Sigmoid colon (tissue), 7 donors: ENCODE measurements around the gene NUP160. TPM values are rescaled to one million over a fixed set of nuclear protein-coding genes. Genes with fewer than 3 reads are reported as not detected.
"Not testable (repeated sequence)": the region's sequence is repeated elsewhere in the genome, so short reads cannot be mapped to it uniquely, and the experiment has no call there.

Experiments used
- DNase-seq: peaks from one replicate; pipeline ENCODE4 v3.0.0-alpha.2; 2019
- H3K27ac ChIP-seq, 4 donors: fragments of 200-600 bp; sonication (generic); one replicate each; pipeline ENCODE4 v1.5.1; 2016 to 2019; ENCODE audit warnings: mild to moderate bottlenecking in 1 of 4
- H3K27me3 ChIP-seq, 3 donors: fragments of 200-600 bp; sonication (generic); one replicate each; pipeline ENCODE4 v1.5.1; 2019; ENCODE audit warnings: mild to moderate bottlenecking in 1 of 3
- H3K36me3 ChIP-seq, 4 donors: fragments of 200-600 bp; sonication (generic); one replicate each; pipeline ENCODE4 v1.5.1; 2016 to 2019
- H3K4me1 ChIP-seq, 4 donors: fragments of 200-600 bp; sonication (generic); one replicate each; pipeline ENCODE4 v1.5.1; 2017 to 2019
- H3K4me3 ChIP-seq, 4 donors: fragments of 200-600 bp; sonication (generic); one replicate each; pipeline ENCODE4 v1.5.1; 2017 to 2019; ENCODE audit warnings: mild to moderate bottlenecking in 2 of 4, moderate library complexity in 1 of 4
- H3K9me3 ChIP-seq, 4 donors: fragments of 200-600 bp in 3 of 4; sonication (generic) in 3 of 4; one replicate each; pipeline versions ENCODE4 v1.5.1 to v1.6.1; 2013 to 2019
- CTCF ChIP-seq, 4 experiments: fragments of 450-650 bp in 3 of 4; fragments of 200-600 bp in 1 of 4; IDR thresholded peaks; one replicate each; pipeline ENCODE4 v1.5.1; 2016 to 2019; ENCODE audit warnings: antibody characterized with exemption in 4 of 4, mild to moderate bottlenecking in 3 of 4, moderate library complexity in 2 of 4
- EP300 ChIP-seq, 4 donors: sonication (generic); formaldehyde crosslinking; IDR thresholded peaks; one replicate each; pipeline ENCODE4 v1.6.1; 2017; ENCODE audit warnings: antibody characterized with exemption in 4 of 4
- POLR2A ChIP-seq, 2 donors: fragments of 450-650 bp; IDR thresholded peaks; one replicate each; pipeline ENCODE4 v1.6.1; 2016; ENCODE audit warnings: antibody characterized with exemption in 2 of 2, mild to moderate bottlenecking in 2 of 2, moderate library complexity in 2 of 2
- POLR2AphosphoS5 ChIP-seq, 4 donors: sonication (generic); formaldehyde crosslinking; IDR thresholded peaks; one replicate each; pipeline ENCODE4 v1.6.1; 2017; ENCODE audit warnings: antibody characterized with exemption in 4 of 4
- WGBS, 2 donors: extraction: QIAGEN DNeasy Blood & Tissue Kit; methylation state at CpG; one replicate each; pipeline ENCODE4 v1.1.7; 2013; 5-methylcytosine and 5-hydroxymethylcytosine counted together
- intact Hi-C: fragments of 100-400 bp; cut with DNase I; formaldehyde crosslinking; loops from one replicate; pipeline ENCODE4 v1.15.1; 2023
- polyA plus RNA-seq, 3 donors: library from polyadenylated mRNA; stranded (reverse); fragments of 200-250 nt; gene quantifications; one replicate each; pipeline ENCODE4 v1.2.3, GENCODE V29; 2013
- total RNA-seq, 4 donors: library from RNA; depleted of rRNA; stranded (reverse); fragments of >200 nt; gene quantifications; one replicate each; pipeline ENCODE4 v1.1.0, GENCODE V29; 2016
- donor health status: healthy with polysubstance abuse.
- donor health status: Bipolar disorder and iron deficiency.
- donor health status: healthy.

NUP160 gene
- total and polyA plus RNA-seq, 7 donors, result 4.6 to 23.2 (median 16.3) TPM

- no peaks in the 10 kb centered on the region for H3K9me3 ChIP-seq
- H3K27ac ChIP-seq, result peak overlapping the region; percentile 98 to 100 (median 99)
- TF ChIP-seq POLR2A (IDR thresholded peaks at IDR 0.05) (no peak), POLR2AphosphoS5 (IDR thresholded peaks at IDR 0.05) (no peak), EP300 (IDR thresholded peaks at IDR 0.05) (no peak), CTCF (IDR thresholded peaks at IDR 0.05) (no peak)
- WGBS, 2 donors, result 67 to 75% methylated on average over 2 of the region's 2 CpGs
- H3K27me3 ChIP-seq, result no peaks in the 10 kb centered on the region
- H3K4me3 ChIP-seq, result peak overlapping the region in 1 of 4 donors; percentile 88
- DNase-seq, result no peak
- intact Hi-C loops, result loop anchor here (5.0 kb wide), 1 partner anchor 358 kb away; the partner anchor contains the start of gene SLC39A13
- H3K4me1 ChIP-seq, result peaks cover 0 to 33% (median 27%) of the 10 kb centered on the region in 4 donors
- H3K36me3 ChIP-seq, result peaks cover 3 to 50% (median 33%) of the 10 kb centered on the region in 4 donors
These were observed 83.1 kb downstream of the NUP160 start for GRCh38 chr11:47765086-47765485.

- H3K9me3 ChIP-seq, H3K4me3 ChIP-seq, intact Hi-C loops, H3K27ac ChIP-seq, DNase-seq, H3K27me3 ChIP-seq, H3K4me1 ChIP-seq: not testable (repeated sequence)
- 88 to 92% methylated on average over 11 of the region's 11 CpGs for WGBS, 2 donors
- peaks cover 15 to 85% (median 58%) of the 10 kb centered on the region in 4 donors for H3K36me3 ChIP-seq
These were observed 88.9 kb downstream of the NUP160 start for GRCh38 chr11:47759291-47759690.

GRCh38 chr11:47756208-47756607 lies 91.9 kb downstream of the NUP160 start:
- DNase-seq, result no peak
- no peak overlapping the region for H3K27ac ChIP-seq
- no peaks in the 10 kb centered on the region for H3K27me3 ChIP-seq
- peaks cover 43 to 86% (median 65%) of the 10 kb centered on the region in 4 donors for H3K36me3 ChIP-seq
- TF ChIP-seq EP300 (IDR thresholded peaks at IDR 0.05), result no peak
- no peak for TF ChIP-seq CTCF (IDR thresholded peaks at IDR 0.05)
- no peak for TF ChIP-seq POLR2A (IDR thresholded peaks at IDR 0.05)
- no peak for TF ChIP-seq POLR2AphosphoS5 (IDR thresholded peaks at IDR 0.05)
- H3K4me1 ChIP-seq, result no peaks in the 10 kb centered on the region
- 88 to 97% methylated on average over 4 of the region's 4 CpGs for WGBS, 2 donors
- intact Hi-C loops, result no loop called here
- no peaks in the 10 kb centered on the region for H3K9me3 ChIP-seq
- H3K4me3 ChIP-seq, result no peak overlapping the region

- H3K9me3 ChIP-seq, result no peaks in the 10 kb centered on the region
- intact Hi-C loops, result no loop called here
- no peak overlapping the region for H3K4me3 ChIP-seq
- WGBS, 2 donors, result 88 to 90% methylated on average over 5 of the region's 5 CpGs
- no peaks in the 10 kb centered on the region for H3K4me1 ChIP-seq
- no peaks in the 10 kb centered on the region for H3K27me3 ChIP-seq
- H3K36me3 ChIP-seq, result peaks cover 67 to 91% (median 80%) of the 10 kb centered on the region in 4 donors
- TF ChIP-seq POLR2A (IDR thresholded peaks at IDR 0.05) (no peak), POLR2AphosphoS5 (IDR thresholded peaks at IDR 0.05) (no peak)
- H3K27ac ChIP-seq, result no peak overlapping the region
- no peak for DNase-seq
These were observed 97.4 kb downstream of the NUP160 start for GRCh38 chr11:47750725-47751124.

GRCh38 chr11:47742494-47742893 lies 105.7 kb downstream of the NUP160 start:
- H3K27ac ChIP-seq, H3K9me3 ChIP-seq, H3K27me3 ChIP-seq, DNase-seq, intact Hi-C loops, H3K4me1 ChIP-seq, H3K4me3 ChIP-seq: not testable (repeated sequence)
- 95 to 97% methylated on average over 7 of the region's 7 CpGs for WGBS, 2 donors
- H3K36me3 ChIP-seq, result peaks cover 39 to 98% (median 74%) of the 10 kb centered on the region in 4 donors

GRCh38 chr11:47737817-47738216 lies 110.3 kb downstream of the NUP160 start:
- 69 to 85% methylated on average over 7 of the region's 7 CpGs for WGBS, 2 donors
- DNase-seq, result peak; percentile 51
- H3K9me3 ChIP-seq, intact Hi-C loops, H3K4me1 ChIP-seq, H3K4me3 ChIP-seq, H3K27ac ChIP-seq, H3K27me3 ChIP-seq: not testable (repeated sequence)
- peaks cover 4 to 98% (median 65%) of the 10 kb centered on the region in 4 donors for H3K36me3 ChIP-seq

- DNase-seq, result peak; percentile 19
- no peaks in the 10 kb centered on the region for H3K4me1 ChIP-seq
- WGBS, 2 donors, result 84 to 85% methylated on average over 10 of the region's 10 CpGs
- intact Hi-C loops, result no loop called here
- no peak overlapping the region for H3K4me3 ChIP-seq
- TF ChIP-seq POLR2A (IDR thresholded peaks at IDR 0.05) (no peak), CTCF (IDR thresholded peaks at IDR 0.05) (no peak), POLR2AphosphoS5 (IDR thresholded peaks at IDR 0.05) (no peak), EP300 (IDR thresholded peaks at IDR 0.05) (no peak)
- peaks cover 45 to 100% (median 78%) of the 10 kb centered on the region in 4 donors for H3K36me3 ChIP-seq
- peak overlapping the region in 1 of 4 donors; percentile 9 for H3K27ac ChIP-seq
- H3K9me3 ChIP-seq, result no peaks in the 10 kb centered on the region
- no peaks in the 10 kb centered on the region for H3K27me3 ChIP-seq
These were observed 115.9 kb downstream of the NUP160 start for GRCh38 chr11:47732271-47732670.
